Measurements from ENCODE around the gene NFATC1. TPM values are rescaled to one million over a fixed set of nuclear protein-coding genes. Genes with fewer than 3 reads are reported as not detected.

Gene NFATC1
- polyA plus RNA-seq (2012; ENCODE audit: insufficient read length, low read depth), result 7.9 TPM

DNA sequence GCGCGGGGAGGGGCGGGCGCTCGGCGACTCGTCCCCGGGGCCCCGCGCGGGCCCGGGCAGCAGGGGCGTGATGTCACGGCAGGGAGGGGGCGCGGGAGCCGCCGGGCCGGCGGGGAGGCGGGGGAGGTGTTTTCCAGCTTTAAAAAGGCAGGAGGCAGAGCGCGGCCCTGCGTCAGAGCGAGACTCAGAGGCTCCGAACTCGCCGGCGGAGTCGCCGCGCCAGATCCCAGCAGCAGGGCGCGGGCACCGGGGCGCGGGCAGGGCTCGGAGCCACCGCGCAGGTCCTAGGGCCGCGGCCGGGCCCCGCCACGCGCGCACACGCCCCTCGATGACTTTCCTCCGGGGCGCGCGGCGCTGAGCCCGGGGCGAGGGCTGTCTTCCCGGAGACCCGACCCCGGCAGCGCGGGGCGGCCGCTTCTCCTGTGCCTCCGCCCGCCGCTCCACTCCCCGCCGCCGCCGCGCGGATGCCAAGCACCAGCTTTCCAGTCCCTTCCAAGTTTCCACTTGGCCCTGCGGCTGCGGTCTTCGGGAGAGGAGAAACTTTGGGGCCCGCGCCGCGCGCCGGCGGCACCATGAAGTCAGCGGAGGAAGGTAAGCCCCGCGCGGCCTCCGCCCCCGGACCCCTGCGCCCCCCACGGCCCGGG is at the start of gene NFATC1:
NFATC1 (plus strand) TSS at position 170 of the 644 bp plus-strand sequence; CDS start at position 465, 295 bp downstream.
- no peak for TF ChIP-seq POLR2AphosphoS5 (IDR thresholded peaks at IDR 0.05; ENCODE audit: low read depth, low read length)
- no peak for TF ChIP-seq FOXP2 (optimal IDR thresholded peaks at IDR 0.05; ENCODE audit: borderline replicate concordance, extremely low read depth, extremely low read length, insufficient read depth)
- no peak for TF ChIP-seq SIN3A (IDR thresholded peaks at IDR 0.05; ENCODE audit: borderline replicate concordance, insufficient read depth, low read length)
- no peak for TF ChIP-seq TAF1 (IDR thresholded peaks at IDR 0.05; ENCODE audit: borderline replicate concordance, insufficient read depth, low read length)
- TF ChIP-seq, protein P1, sequence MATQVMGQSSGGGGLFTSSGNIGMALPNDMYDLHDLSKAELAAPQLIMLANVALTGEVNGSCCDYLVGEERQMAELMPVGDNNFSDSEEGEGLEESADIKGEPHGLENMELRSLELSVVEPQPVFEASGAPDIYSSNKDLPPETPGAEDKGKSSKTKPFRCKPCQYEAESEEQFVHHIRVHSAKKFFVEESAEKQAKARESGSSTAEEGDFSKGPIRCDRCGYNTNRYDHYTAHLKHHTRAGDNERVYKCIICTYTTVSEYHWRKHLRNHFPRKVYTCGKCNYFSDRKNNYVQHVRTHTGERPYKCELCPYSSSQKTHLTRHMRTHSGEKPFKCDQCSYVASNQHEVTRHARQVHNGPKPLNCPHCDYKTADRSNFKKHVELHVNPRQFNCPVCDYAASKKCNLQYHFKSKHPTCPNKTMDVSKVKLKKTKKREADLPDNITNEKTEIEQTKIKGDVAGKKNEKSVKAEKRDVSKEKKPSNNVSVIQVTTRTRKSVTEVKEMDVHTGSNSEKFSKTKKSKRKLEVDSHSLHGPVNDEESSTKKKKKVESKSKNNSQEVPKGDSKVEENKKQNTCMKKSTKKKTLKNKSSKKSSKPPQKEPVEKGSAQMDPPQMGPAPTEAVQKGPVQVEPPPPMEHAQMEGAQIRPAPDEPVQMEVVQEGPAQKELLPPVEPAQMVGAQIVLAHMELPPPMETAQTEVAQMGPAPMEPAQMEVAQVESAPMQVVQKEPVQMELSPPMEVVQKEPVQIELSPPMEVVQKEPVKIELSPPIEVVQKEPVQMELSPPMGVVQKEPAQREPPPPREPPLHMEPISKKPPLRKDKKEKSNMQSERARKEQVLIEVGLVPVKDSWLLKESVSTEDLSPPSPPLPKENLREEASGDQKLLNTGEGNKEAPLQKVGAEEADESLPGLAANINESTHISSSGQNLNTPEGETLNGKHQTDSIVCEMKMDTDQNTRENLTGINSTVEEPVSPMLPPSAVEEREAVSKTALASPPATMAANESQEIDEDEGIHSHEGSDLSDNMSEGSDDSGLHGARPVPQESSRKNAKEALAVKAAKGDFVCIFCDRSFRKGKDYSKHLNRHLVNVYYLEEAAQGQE (IDR thresholded peaks at IDR 0.05; ENCODE audit: insufficient read depth in 1 of 2, low read depth in 2 of 2, low read length in 2 of 2), result no peak

DNA sequence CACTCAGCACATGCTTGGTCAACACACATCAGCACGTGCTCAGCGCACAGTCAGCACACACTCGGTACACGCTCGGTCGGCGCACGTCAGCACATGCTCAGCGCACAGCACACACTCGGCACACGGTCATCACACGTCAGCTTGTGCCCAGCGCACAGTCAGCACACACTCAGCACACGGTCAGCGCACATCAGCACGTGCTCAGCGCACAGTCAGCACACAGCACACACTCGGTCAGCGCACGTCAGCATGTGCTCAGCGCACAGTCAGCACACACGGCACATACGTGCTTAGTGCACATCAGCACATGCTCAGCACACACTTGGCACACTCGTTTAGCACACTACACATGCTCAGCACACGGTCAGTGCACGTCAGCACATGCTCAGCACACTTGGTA is 49.7 kb upstream of the NFATC1 start:
- no peak for TF ChIP-seq SIN3A (IDR thresholded peaks at IDR 0.05; ENCODE audit: borderline replicate concordance, insufficient read depth, low read length)
- no peak for TF ChIP-seq FOXP2 (optimal IDR thresholded peaks at IDR 0.05; ENCODE audit: borderline replicate concordance, extremely low read depth, extremely low read length, insufficient read depth)

DNA sequence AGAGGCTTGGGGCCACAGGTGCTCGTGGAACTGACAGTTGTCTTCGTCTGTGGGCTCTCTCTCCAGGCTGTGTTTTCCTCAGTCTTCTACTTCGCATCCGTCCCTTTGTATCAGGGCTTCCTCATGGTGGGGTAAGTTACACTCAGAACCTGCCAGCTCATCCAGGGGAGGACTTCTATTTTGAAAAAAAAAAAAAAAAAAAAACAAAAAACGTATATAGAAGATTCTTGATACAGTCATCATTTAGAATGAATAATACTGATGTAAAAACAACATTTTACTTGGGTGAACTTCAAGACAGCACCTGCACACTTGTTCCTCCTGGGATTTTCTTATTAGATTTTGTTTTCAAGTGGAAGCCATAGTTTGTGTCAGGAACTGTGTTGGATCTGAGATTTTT is 47.7 kb upstream of the NFATC1 start:
- TF ChIP-seq, protein P1 (IDR thresholded peaks at IDR 0.05; ENCODE audit: insufficient read depth in 1 of 2, low read depth in 2 of 2, low read length in 2 of 2), result no peak
- TF ChIP-seq POLR2AphosphoS5 (IDR thresholded peaks at IDR 0.05; ENCODE audit: low read depth, low read length), result no peak
- TF ChIP-seq TAF1 (IDR thresholded peaks at IDR 0.05; ENCODE audit: borderline replicate concordance, insufficient read depth, low read length), result no peak
- no peak for TF ChIP-seq FOXP2 (optimal IDR thresholded peaks at IDR 0.05; ENCODE audit: borderline replicate concordance, extremely low read depth, extremely low read length, insufficient read depth)
- no peak for TF ChIP-seq SIN3A (IDR thresholded peaks at IDR 0.05; ENCODE audit: borderline replicate concordance, insufficient read depth, low read length)

DNA sequence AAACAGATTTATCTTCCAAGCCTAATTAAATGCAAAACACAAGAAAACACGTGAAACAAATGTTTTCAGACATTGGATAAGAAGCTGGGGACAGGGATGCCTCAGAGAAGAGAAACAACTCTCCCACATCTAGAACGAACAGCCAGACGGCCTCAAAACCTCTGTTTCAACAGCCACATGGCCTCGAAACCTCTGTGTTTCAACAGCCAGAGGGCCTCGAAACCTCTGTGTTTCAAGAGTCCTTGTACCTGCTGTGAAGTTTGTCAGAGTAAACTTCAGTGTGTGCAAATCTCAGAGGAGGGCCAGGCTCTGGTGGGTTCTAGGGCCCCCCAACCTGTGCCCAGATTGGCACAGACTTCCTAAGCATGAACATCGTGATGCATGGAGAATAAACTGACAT is 43.3 kb upstream of the NFATC1 start:
- no peak for TF ChIP-seq POLR2AphosphoS5 (IDR thresholded peaks at IDR 0.05; ENCODE audit: low read depth, low read length)

DNA sequence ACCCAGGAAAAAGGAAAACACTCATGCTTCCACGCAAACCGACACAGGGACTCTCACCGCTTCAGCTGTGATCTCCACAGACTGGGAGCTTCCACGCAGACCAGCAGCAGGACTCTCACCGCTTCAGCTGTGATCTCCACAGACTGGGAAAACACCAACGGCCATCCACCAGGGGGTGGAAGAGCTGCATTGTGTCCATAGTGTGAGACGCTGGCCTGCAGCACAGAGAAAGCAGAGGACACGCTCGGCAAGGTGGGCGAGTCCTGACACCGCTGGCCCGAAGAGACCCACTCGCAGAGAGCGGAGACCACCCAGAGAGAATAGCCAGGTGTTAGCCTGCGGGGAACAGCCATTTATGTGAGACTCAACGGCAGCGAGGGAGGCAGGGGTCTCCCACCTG is 42.5 kb upstream of the NFATC1 start:
- no peak for TF ChIP-seq FOXP2 (optimal IDR thresholded peaks at IDR 0.05; ENCODE audit: borderline replicate concordance, extremely low read depth, extremely low read length, insufficient read depth)
- no peak for TF ChIP-seq POLR2AphosphoS5 (IDR thresholded peaks at IDR 0.05; ENCODE audit: low read depth, low read length)
- no peak for TF ChIP-seq SIN3A (IDR thresholded peaks at IDR 0.05; ENCODE audit: borderline replicate concordance, insufficient read depth, low read length)
- TF ChIP-seq, protein P1 (IDR thresholded peaks at IDR 0.05; ENCODE audit: insufficient read depth in 1 of 2, low read depth in 2 of 2, low read length in 2 of 2), result no peak
- TF ChIP-seq TAF1 (IDR thresholded peaks at IDR 0.05; ENCODE audit: borderline replicate concordance, insufficient read depth, low read length), result no peak

DNA sequence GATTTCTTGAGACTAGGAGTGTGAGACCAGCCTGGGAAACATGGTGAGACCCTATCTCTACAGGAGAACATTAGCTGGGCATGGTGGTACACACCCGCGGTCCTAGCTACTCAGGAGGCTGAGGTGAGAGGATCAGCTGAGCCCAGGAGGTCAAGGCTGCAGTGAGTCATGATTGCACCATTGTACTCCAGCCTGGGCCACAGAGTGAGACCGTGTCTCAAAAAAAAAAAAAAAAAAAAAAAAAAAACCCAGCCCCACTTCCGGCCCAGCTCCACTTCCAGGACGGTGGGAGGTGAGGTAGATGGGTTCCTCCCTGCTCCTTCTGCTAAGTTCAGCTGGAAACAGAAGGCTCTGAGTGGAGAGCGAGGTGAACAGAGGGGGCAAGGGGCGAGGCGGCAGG is 41.4 kb upstream of the NFATC1 start:
- TF ChIP-seq TAF1 (IDR thresholded peaks at IDR 0.05; ENCODE audit: borderline replicate concordance, insufficient read depth, low read length) (no peak), SIN3A (IDR thresholded peaks at IDR 0.05; ENCODE audit: borderline replicate concordance, insufficient read depth, low read length) (no peak), POLR2AphosphoS5 (IDR thresholded peaks at IDR 0.05; ENCODE audit: low read depth, low read length) (no peak), FOXP2 (optimal IDR thresholded peaks at IDR 0.05; ENCODE audit: borderline replicate concordance, extremely low read depth, extremely low read length, insufficient read depth) (no peak)
- TF ChIP-seq, protein P1 (IDR thresholded peaks at IDR 0.05; ENCODE audit: insufficient read depth in 1 of 2, low read depth in 2 of 2, low read length in 2 of 2), result no peak
